H1 (cell line): ENCODE measurements around the gene CBFB. TPM values are rescaled to one million over a fixed set of nuclear protein-coding genes. Genes with fewer than 3 reads are reported as not detected.

Source experiments
- CTCF ChIA-PET: fragments of 300-600 bp; sonication (Branson Sonifier 250); formaldehyde crosslinking; loops from one replicate; lab custom pipeline; 2021; ENCODE audit not compliant: partially characterized antibody; lab: Charles Lee
- POLR2A ChIA-PET: fragments of 300-600 bp; sonication (Branson Sonifier 250); formaldehyde crosslinking; loops from one replicate; lab custom pipeline; 2021; ENCODE audit warnings: inconsistent platforms; ENCODE audit not compliant: partially characterized antibody; lab: Charles Lee
- DNase-seq, 2 experiments: peaks; one replicate each; pipeline versions ENCODE4 v3.0.0 to v3.0.0-alpha.2; 2010 to 2022; ENCODE audit warnings: low spot score in 2 of 2, low read depth in 1 of 2, mixed read lengths in 1 of 2
- FAIRE-seq: peaks from 2 replicates; lab custom pipeline; 2011; peaks lifted over from hg19 to GRCh38; lab: Jason Lieb, UNC
- H2AFZ ChIP-seq: 2 replicates; pipeline ENCODE4 v1.8.1; 2012; ENCODE audit warnings: low read length, inconsistent platforms
- H2AK5ac ChIP-seq: 2 replicates; pipeline ENCODE4 v1.6.1; 2013; ENCODE audit warnings: low read depth, low read length
- H2BK120ac ChIP-seq: replicated peaks from 2 replicates; pipeline ENCODE3; 2013; ENCODE audit warnings: low read depth, low read length, inconsistent platforms
- H2BK12ac ChIP-seq: 2 replicates; pipeline ENCODE4 v1.6.1; 2013; ENCODE audit warnings: low read depth, low read length
- H2BK15ac ChIP-seq: 2 replicates; pipeline ENCODE4 v1.6.1; 2013; ENCODE audit warnings: low read length
- H2BK20ac ChIP-seq: 2 replicates; pipeline ENCODE4 v1.6.1; 2013; ENCODE audit warnings: low read length
- H2BK5ac ChIP-seq: 2 replicates; pipeline ENCODE4 v1.6.1; 2013; ENCODE audit warnings: low read depth, low read length
- H3K14ac ChIP-seq: 2 replicates; pipeline ENCODE4 v1.6.1; 2013; ENCODE audit warnings: inconsistent platforms; ENCODE audit not compliant: insufficient read length
- H3K18ac ChIP-seq: 2 replicates; pipeline ENCODE4 v1.6.1; 2013; ENCODE audit warnings: low read length; ENCODE audit errors: extremely low read depth
- H3K23ac ChIP-seq: 2 replicates; pipeline ENCODE4 v1.6.1; 2013; ENCODE audit warnings: inconsistent platforms; ENCODE audit not compliant: insufficient read length
- H3K23me2 ChIP-seq: 2 replicates; pipeline ENCODE4 v1.6.1; 2013; ENCODE audit warnings: low read depth, low read length
- H3K27ac ChIP-seq: 2 replicates; pipeline ENCODE4 v1.6.1; 2011; ENCODE audit warnings: low read depth, low read length, inconsistent platforms
- H3K27me3 ChIP-seq, 4 experiments: replicated peaks in 1 of 4; 1 replicate in 1 of 4; 2 replicates in 3 of 4; pipeline versions ENCODE4 v1.6.1 to v1.8.1; 2011 to 2013; ENCODE audit warnings: low read length in 3 of 4, mild to moderate bottlenecking in 3 of 4, inconsistent platforms in 2 of 4, mixed read lengths in 2 of 4, moderate library complexity in 1 of 4; ENCODE audit not compliant: control insufficient read depth in 3 of 4, insufficient read depth in 3 of 4; ENCODE audit errors: extremely low read depth in 1 of 4
- H3K36me3 ChIP-seq, 4 experiments: 2 replicates each; pipeline versions ENCODE4 v1.6.1 to v1.8.1; 2011 to 2013; ENCODE audit warnings: mild to moderate bottlenecking in 4 of 4, low read length in 3 of 4, moderate library complexity in 2 of 4, control low read depth in 1 of 4, inconsistent platforms in 1 of 4; ENCODE audit not compliant: insufficient read depth in 4 of 4, control insufficient read depth in 2 of 4
- H3K4ac ChIP-seq: replicated peaks from 2 replicates; pipeline ENCODE3; 2013; ENCODE audit warnings: low read length, low read depth, mixed read lengths, inconsistent platforms; ENCODE audit not compliant: insufficient read length
- H3K4me1 ChIP-seq, 4 experiments: replicated peaks in 1 of 4; 1 replicate in 1 of 4; 2 replicates in 3 of 4; pipeline versions ENCODE4 v1.6.1 to v1.8.1; 2011 to 2013; ENCODE audit warnings: low read length in 3 of 4, inconsistent platforms in 2 of 4, mixed read lengths in 1 of 4; ENCODE audit not compliant: insufficient read depth in 4 of 4, control insufficient read depth in 3 of 4
- H3K4me2 ChIP-seq, 2 experiments: 2 replicates each; pipeline versions ENCODE4 v1.6.1 to v1.8.1; 2011 to 2013; ENCODE audit warnings: low read depth in 2 of 2, low read length in 2 of 2, control low read depth in 1 of 2, inconsistent platforms in 1 of 2, mild to moderate bottlenecking in 1 of 2; ENCODE audit not compliant: insufficient read depth in 1 of 2
- H3K4me3 ChIP-seq, 4 experiments: fragments of 200-600, 300-600 bp in 1 of 4; sonication (generic), shearing (Covaris generic), sonication (Bioruptor Twin) in 1 of 4; 2 replicates each; pipeline versions ENCODE4 v1.5.1 to v1.8.1; 2011 to 2016; ENCODE audit warnings: low read length in 4 of 4, low read depth in 3 of 4, control low read depth in 2 of 4, inconsistent platforms in 2 of 4, mild to moderate bottlenecking in 2 of 4, mixed read lengths in 1 of 4, moderate library complexity in 1 of 4; ENCODE audit not compliant: insufficient read depth in 2 of 4; ENCODE audit errors: extremely low read depth in 1 of 4
- H3K56ac ChIP-seq: replicated peaks from 2 replicates; pipeline ENCODE3; 2013; ENCODE audit warnings: low read depth, mild to moderate bottlenecking, mixed read lengths, low read length, inconsistent platforms; ENCODE audit not compliant: insufficient read length
- H3K79me1 ChIP-seq: 2 replicates; pipeline ENCODE4 v1.6.1; 2013; ENCODE audit warnings: low read depth, low read length, control low read depth
- H3K79me2 ChIP-seq, 2 experiments: 2 replicates each; pipeline versions ENCODE4 v1.6.1 to v1.8.1; 2012 to 2013; ENCODE audit warnings: low read length in 2 of 2, mild to moderate bottlenecking in 2 of 2, inconsistent platforms in 1 of 2; ENCODE audit not compliant: insufficient read depth in 2 of 2, control insufficient read depth in 1 of 2
- H3K9ac ChIP-seq, 4 experiments: replicated peaks in 1 of 4; 1 replicate in 1 of 4; 2 replicates in 3 of 4; pipeline versions ENCODE4 v1.6.1 to v1.8.1; 2011 to 2013; ENCODE audit warnings: low read depth in 3 of 4, low read length in 3 of 4, control low read depth in 2 of 4, mild to moderate bottlenecking in 2 of 4, moderate library complexity in 2 of 4, inconsistent platforms in 1 of 4; ENCODE audit errors: extremely low read depth in 1 of 4
- H3K9me3 ChIP-seq, 2 experiments: 2 replicates each; pipeline versions ENCODE4 v1.6.1 to v1.8.1; 2012 to 2013; ENCODE audit warnings: mild to moderate bottlenecking in 2 of 2, moderate library complexity in 2 of 2, control low read depth in 1 of 2, inconsistent platforms in 1 of 2, low read depth in 1 of 2, low read length in 1 of 2, mixed read lengths in 1 of 2; ENCODE audit not compliant: insufficient read depth in 2 of 2
- H4K20me1 ChIP-seq, 2 experiments: replicated peaks in 1 of 2; 2 replicates each; pipeline versions ENCODE3 to v1.8.1; 2011 to 2013; ENCODE audit warnings: inconsistent platforms in 2 of 2, low read length in 2 of 2, mild to moderate bottlenecking in 1 of 2; ENCODE audit not compliant: insufficient read depth in 2 of 2, control insufficient read depth in 1 of 2
- H4K5ac ChIP-seq: 2 replicates; pipeline ENCODE4 v1.6.1; 2013; ENCODE audit warnings: low read length, low read depth, mixed read lengths, inconsistent platforms; ENCODE audit not compliant: insufficient read length
- H4K8ac ChIP-seq: 2 replicates; pipeline ENCODE4 v1.8.0; 2013; ENCODE audit warnings: mild to moderate bottlenecking, moderate library complexity, low read length, inconsistent platforms; ENCODE audit not compliant: insufficient read depth; ENCODE audit errors: extremely low read depth
- H4K91ac ChIP-seq: replicated peaks from 2 replicates; pipeline ENCODE3; 2013; ENCODE audit warnings: low read length, mixed read lengths, inconsistent platforms; ENCODE audit not compliant: insufficient read length
- CBX5 ChIP-seq: fragments of 300-800, 300-1000 bp; sonication (generic); IDR thresholded peaks from 2 replicates; pipeline ENCODE4 v1.7.1; 2016; ENCODE audit warnings: antibody characterized with exemption, low read length, low read depth
- NRF1 ChIP-seq: IDR thresholded peaks from 2 replicates; pipeline ENCODE4 v1.6.1; 2011; ENCODE audit warnings: mild to moderate bottlenecking, low read depth, low read length, improper control_type of control experiment
- POLR2AphosphoS5 ChIP-seq: IDR thresholded peaks from 2 replicates; pipeline ENCODE4 v1.6.1; 2011; ENCODE audit warnings: low read depth, low read length
- YY1 ChIP-seq: IDR thresholded peaks from 2 replicates; pipeline ENCODE4 v1.6.1; 2011; ENCODE audit warnings: low read depth, mild to moderate bottlenecking, low read length
- WGBS, 2 experiments: shearing (Covaris generic) in 1 of 2; methylation state at CpG; one replicate each; pipeline versions ENCODE4 v1.1.6 to v1.1.7; 2013 to 2015; ENCODE audit warnings: low lambda C conversion rate in 2 of 2, mixed read lengths in 2 of 2, inconsistent platforms in 1 of 2, low coverage in 1 of 2, missing lambda C conversion rate in 1 of 2; ENCODE audit not compliant: insufficient replicate concordance in 2 of 2, insufficient coverage in 1 of 2, insufficient read length in 1 of 2; ENCODE audit errors: extremely low coverage in 1 of 2, missing lambda C conversion rate in 1 of 2; 5-methylcytosine and 5-hydroxymethylcytosine counted together
- polyA plus RNA-seq, 7 experiments: library from polyadenylated mRNA; depleted of rRNA in 3 of 7; stranded (reverse) in 5 of 7; unstranded in 2 of 7; fragments of >200 nt in 5 of 7; fragments of 200-250 nt in 2 of 7; gene quantifications; 1 replicate in 5 of 7; 2 replicates in 1 of 7; 4 replicates in 1 of 7; pipeline versions ENCODE4 v1.2.1 to v1.2.3, GENCODE V29; 2011 to 2013; ENCODE audit warnings: missing spikeins in 2 of 7, mixed read lengths in 2 of 7
- total RNA-seq: library from RNA; stranded (reverse); fragmentation: NEBNext Ultra II Directional; extraction: Animal tissue kit (Norgen Biotek cat#: 25700); gene quantifications from 2 replicates; pipeline ENCODE4 v1.2.1, GENCODE V29; 2021

The CBFB gene
- total and polyA plus RNA-seq, 2 of the 8 experiments (the other 6 are each of a cell fraction or from before 2014, with no cell fraction given), result 11.5 to 31.6 TPM

GRCh38 chr16:67054901-67055300, 26.0 kb downstream of the CBFB start:
- CTCF ChIA-PET, result interaction anchor here (0.6 to 1.3 kb wide), 5 partner anchors 18 to 997 kb away, joined by 3 to 5 read pairs (median 3); no protein-coding TSS in a partner anchor
- 79% methylated on average over 2 of the region's 2 CpGs; no CpG with 5 or more reads in 1 of the 2 experiments for WGBS, 2 experiments
- TF ChIP-seq CBX5 (no peak), YY1 (no peak), NRF1 (no peak), POLR2AphosphoS5 (no peak)

More at GRCh38 chr16:67054901-67055300, 26.0 kb downstream of the CBFB start:
- Histone ChIP-seq H3K18ac (no peak overlapping the region), H3K4me3 (no peak overlapping the region), H4K5ac (no peak overlapping the region), H3K14ac (no peak overlapping the region), H3K9me3 (no peaks in the 10 kb centered on the region), H2BK12ac (no peak overlapping the region), H3K4me1 (no peaks in the 10 kb centered on the region), H3K4ac (no peak overlapping the region), H3K56ac (no peak overlapping the region), H4K8ac (no peak overlapping the region), H2BK5ac (no peak overlapping the region), H2BK120ac (no peak overlapping the region), H2AFZ (no peak overlapping the region), H3K9ac (no peak overlapping the region), H3K79me2 (peaks cover 0 to 13% of the 10 kb centered on the region in 2 experiments; a peak in 2 of 4 replicates), H3K23me2 (no peaks in the 10 kb centered on the region), H3K23ac (no peak overlapping the region), H2BK20ac (no peak overlapping the region), H4K91ac (no peak overlapping the region), H2BK15ac (no peak overlapping the region), H2AK5ac (no peak overlapping the region), H4K20me1 (peaks cover 1 to 3% of the 10 kb centered on the region in 2 experiments), H3K36me3 (no peaks in the 10 kb centered on the region), H3K4me2 (no peak overlapping the region), H3K27me3 (no peaks in the 10 kb centered on the region), H3K27ac (no peak overlapping the region), H3K79me1 (no peaks in the 10 kb centered on the region)
- DNase-seq (no peak), FAIRE-seq (no peak)
- POLR2A ChIA-PET, result no interaction called here
